GM12872 (cell line): Measurements from ENCODE around the gene MARCHF6.

Experiments used
- CTCF ChIP-seq: IDR thresholded peaks from 3 replicates; pipeline ENCODE4 v1.5.1; 2011; ENCODE audit warnings: low read depth, mild to moderate bottlenecking, low read length, moderate library complexity; ENCODE audit not compliant: insufficient read depth

The MARCHF6 gene

GRCh38 chr5:10353241-10354047, at the start of gene MARCHF6:
Gene MARCHF6, plus strand, starts transcription at chr5:10353695. Its CDS starts 204 bp downstream, at chr5:10353899.
- no peak for TF ChIP-seq CTCF

GRCh38 chr5:10303699-10304170, 49.8 kb upstream of the MARCHF6 start:
- TF ChIP-seq CTCF = no peak

GRCh38 chr5:10304932-10305331, 48.6 kb upstream of the MARCHF6 start:
- TF ChIP-seq CTCF = 0 out of 3 replicates have a peak, but pooled peaks have one; percentile 7

- no peak for TF ChIP-seq CTCF
These were observed 47.4 kb upstream of the MARCHF6 start for GRCh38 chr5:10306114-10306513.

- no peak for TF ChIP-seq CTCF
These were observed 46.7 kb upstream of the MARCHF6 start for GRCh38 chr5:10306806-10307205.

GRCh38 chr5:10307206-10308148, 46.0 kb upstream of the MARCHF6 start, which contains the start of gene CMBL:
Gene CMBL, minus strand, starts transcription at chr5:10307902. Its CDS starts 17,140 bp downstream, at chr5:10290762.
- no peak for TF ChIP-seq CTCF

- TF ChIP-seq CTCF = no peak
These were observed 44.7 kb upstream of the MARCHF6 start for GRCh38 chr5:10308844-10309243.
